IPS-11a (cell line): ENCODE measurements around the gene TTL.
"Not testable (repeated sequence)": the region's sequence is repeated elsewhere in the genome, so short reads cannot be mapped to it uniquely, and the experiment has no call there.

Source experiments
- H3K4me3 ChIP-seq: one replicate; pipeline ENCODE4 v1.5.1; 2013; ENCODE audit warnings: low read depth, low read length, control low read depth

Gene TTL

GRCh38 chr2:112481528-112482233 is at the start of gene TTL:
TSS of gene TTL (plus strand) at chr2:112482156. CDS start at chr2:112482345, 189 bp downstream.
- H3K4me3 ChIP-seq: peak within 1 kb of the TSS; percentile 77

GRCh38 chr2:112432390-112432734 is 49.6 kb upstream of the TTL start:
- H3K4me3 ChIP-seq: not testable (repeated sequence)

- peak overlapping the region; percentile 13 for H3K4me3 ChIP-seq
These were observed 49.0 kb upstream of the TTL start for GRCh38 chr2:112432735-112433479.

GRCh38 chr2:112433480-112433879 is 48.5 kb upstream of the TTL start, which contains the start of gene RGPD8:
TSS of gene RGPD8 (minus strand) at chr2:112433645. CDS start at chr2:112433453, 192 bp downstream.
- H3K4me3 ChIP-seq: peak within 1 kb of the TSS; percentile 13

- H3K4me3 ChIP-seq: no peak overlapping the region
These were observed 47.8 kb upstream of the TTL start for GRCh38 chr2:112433932-112434730.

GRCh38 chr2:112434890-112435715 is 46.9 kb upstream of the TTL start:
- not testable (repeated sequence) for H3K4me3 ChIP-seq

- not testable (repeated sequence) for H3K4me3 ChIP-seq
These were observed 46.1 kb upstream of the TTL start for GRCh38 chr2:112435716-112436431.

GRCh38 chr2:112436993-112437392 is 45.0 kb upstream of the TTL start:
- H3K4me3 ChIP-seq: not testable (repeated sequence)

GRCh38 chr2:112437405-112437831 is 44.5 kb upstream of the TTL start:
- not testable (repeated sequence) for H3K4me3 ChIP-seq

GRCh38 chr2:112438603-112439261 is 43.2 kb upstream of the TTL start:
- not testable (repeated sequence) for H3K4me3 ChIP-seq

GRCh38 chr2:112444256-112444655 is 37.7 kb upstream of the TTL start:
- H3K4me3 ChIP-seq: not testable (repeated sequence)

GRCh38 chr2:112449854-112450253 is 32.1 kb upstream of the TTL start:
- no peak overlapping the region for H3K4me3 ChIP-seq

GRCh38 chr2:112451317-112451716 is 30.6 kb upstream of the TTL start:
- H3K4me3 ChIP-seq: no peak overlapping the region

- no peak overlapping the region for H3K4me3 ChIP-seq
These were observed 27.4 kb upstream of the TTL start for GRCh38 chr2:112454586-112454985.

GRCh38 chr2:112459372-112459771 is 22.6 kb upstream of the TTL start:
- H3K4me3 ChIP-seq: no peak overlapping the region

- no peak overlapping the region for H3K4me3 ChIP-seq
These were observed 19.8 kb upstream of the TTL start for GRCh38 chr2:112462178-112462577.

- no peak overlapping the region for H3K4me3 ChIP-seq
These were observed 18.7 kb upstream of the TTL start for GRCh38 chr2:112463256-112463655.

- H3K4me3 ChIP-seq: no peak overlapping the region
These were observed 16.6 kb upstream of the TTL start for GRCh38 chr2:112465382-112465781.

GRCh38 chr2:112472547-112473263 is 9.3 kb upstream of the TTL start:
- H3K4me3 ChIP-seq: no peak overlapping the region
